Erythroblast (primary cell): Measurements from ENCODE around the gene PRR11.
"Not testable (repeated sequence)": the region's sequence is repeated elsewhere in the genome, so short reads cannot be mapped to it uniquely, and the experiment has no call there.

Source experiments
- DNase-seq, 2 experiments: peaks; one replicate each; lab custom pipeline; 2025; lab: John Stamatoyannopoulos, UW
- GATA1 ChIP-seq: IDR thresholded peaks from 2 replicates; pipeline ENCODE4 v1.6.1; 2011; ENCODE audit warnings: low read depth, mild to moderate bottlenecking, control low read depth, low read length, moderate library complexity
- POLR2A ChIP-seq: IDR thresholded peaks from 2 replicates; pipeline ENCODE4 v1.6.1; 2011; ENCODE audit warnings: mild to moderate bottlenecking, low read length

Gene PRR11

GRCh38 chr17:59155439-59156177 lies at the start of gene PRR11:
Gene PRR11 (plus strand): TSS chr17:59155746. CDS start chr17:59169753, 14,007 bp downstream.
- TF ChIP-seq POLR2A (no peak), GATA1 (no peak)
- peak; percentile 100 for DNase-seq

- DNase-seq: peak; percentile 76 to 78
- no peak for TF ChIP-seq GATA1
- no peak for TF ChIP-seq POLR2A
These were observed 49.6 kb upstream of the PRR11 start for GRCh38 chr17:59105852-59106462.

- TF ChIP-seq GATA1 (no peak), POLR2A (peak; percentile 83)
- DNase-seq: peak; percentile 98 to 99
These were observed 48.9 kb upstream of the PRR11 start, which contains the start of gene TRIM37 for GRCh38 chr17:59106463-59107305. Gene TRIM37 (minus strand): TSS chr17:59106880. CDS start chr17:59106461, 419 bp downstream.

GRCh38 chr17:59107306-59107670 lies 48.3 kb upstream of the PRR11 start:
- no peak for TF ChIP-seq GATA1
- TF ChIP-seq POLR2A: no peak
- DNase-seq: no peak

GRCh38 chr17:59108400-59109102 lies 47.0 kb upstream of the PRR11 start:
- TF ChIP-seq GATA1 (no peak), POLR2A (no peak)
- DNase-seq: peak in 1 of 2 experiments; percentile 12

GRCh38 chr17:59110973-59111372 lies 44.6 kb upstream of the PRR11 start:
- TF ChIP-seq POLR2A: no peak
- no peak for TF ChIP-seq GATA1
- no peak for DNase-seq

GRCh38 chr17:59111539-59111938 lies 44.0 kb upstream of the PRR11 start:
- TF ChIP-seq GATA1 (no peak), POLR2A (no peak)
- DNase-seq: no peak

GRCh38 chr17:59115474-59115873 lies 40.1 kb upstream of the PRR11 start:
- DNase-seq: no peak
- no peak for TF ChIP-seq POLR2A
- TF ChIP-seq GATA1: no peak

GRCh38 chr17:59121901-59122480 lies 33.6 kb upstream of the PRR11 start:
- TF ChIP-seq GATA1: no peak
- TF ChIP-seq POLR2A: no peak
- DNase-seq: no peak

- no peak for DNase-seq
- TF ChIP-seq POLR2A (no peak), GATA1 (no peak)
These were observed 30.9 kb upstream of the PRR11 start for GRCh38 chr17:59124665-59125064.

GRCh38 chr17:59126809-59127417 lies 28.6 kb upstream of the PRR11 start:
- no peak for DNase-seq
- no peak for TF ChIP-seq GATA1
- TF ChIP-seq POLR2A: no peak

GRCh38 chr17:59129814-59130213 lies 25.7 kb upstream of the PRR11 start:
- DNase-seq: no peak
- TF ChIP-seq POLR2A (no peak), GATA1 (no peak)

- no peak for TF ChIP-seq GATA1
- TF ChIP-seq POLR2A: no peak
- no peak for DNase-seq
These were observed 24.4 kb upstream of the PRR11 start for GRCh38 chr17:59131131-59131530.

- DNase-seq: not testable (repeated sequence)
These were observed 17.2 kb upstream of the PRR11 start for GRCh38 chr17:59138339-59138738.
